ENCODE results near the gene SOWAHD. TPM values are rescaled to one million over a fixed set of nuclear protein-coding genes. Genes with fewer than 3 reads are reported as not detected.
"Not testable (repeated sequence)": the region's sequence is repeated elsewhere in the genome, so short reads cannot be mapped to it uniquely, and the experiment has no call there.

SOWAHD gene, protein sequence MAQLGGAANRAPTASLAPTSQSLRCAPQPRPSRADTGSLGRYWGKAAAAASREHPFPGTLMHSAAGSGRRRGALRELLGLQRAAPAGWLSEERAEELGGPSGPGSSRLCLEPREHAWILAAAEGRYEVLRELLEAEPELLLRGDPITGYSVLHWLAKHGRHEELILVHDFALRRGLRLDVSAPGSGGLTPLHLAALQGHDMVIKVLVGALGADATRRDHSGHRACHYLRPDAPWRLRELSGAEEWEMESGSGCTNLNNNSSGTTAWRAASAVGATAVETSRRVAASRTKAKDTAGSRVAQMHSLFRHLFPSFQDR
- total RNA-seq (2014; rRNA removed; shearing (Covaris generic); ENCODE audit: low replicate concordance), result 1.5 TPM in 1 of 2 replicates, not detected in the other

DNA sequence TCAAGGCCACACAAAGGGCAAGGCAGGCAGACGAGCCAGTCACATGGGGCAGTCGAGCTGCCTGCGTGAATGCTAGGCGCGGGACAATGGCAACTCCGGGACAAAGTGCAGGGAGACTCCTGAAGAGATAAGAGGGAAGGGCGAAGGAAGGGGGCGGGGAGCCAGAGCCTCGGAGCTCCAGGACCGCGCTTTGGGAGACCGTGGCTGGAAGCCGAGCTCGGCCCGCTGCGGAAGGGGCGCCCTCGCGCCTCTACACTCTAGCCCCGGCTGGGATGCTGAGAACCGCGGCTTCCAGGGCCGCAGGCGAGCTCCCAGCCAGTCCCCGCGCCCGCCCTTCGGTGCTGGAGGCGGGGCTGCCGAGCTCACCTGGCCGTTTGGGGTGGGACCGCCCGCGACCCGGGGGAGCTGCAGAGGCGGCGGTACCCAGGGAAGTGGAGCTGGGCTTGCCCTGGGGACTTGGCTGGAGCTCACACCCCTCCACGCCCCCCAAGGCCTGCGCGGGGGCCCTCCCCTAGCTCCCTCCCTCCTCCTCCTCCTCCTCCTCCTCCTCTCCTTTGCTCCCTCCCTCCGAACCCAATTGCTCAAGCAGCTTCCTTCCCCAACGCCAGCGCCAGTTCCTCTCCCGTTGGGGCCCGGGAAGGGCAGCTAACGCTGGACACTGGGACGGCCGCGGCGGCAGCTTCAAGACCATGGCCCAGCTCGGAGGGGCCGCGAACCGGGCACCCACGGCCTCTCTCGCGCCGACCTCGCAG lies at the start of gene SOWAHD:
Gene SOWAHD (plus strand): TSS at position 610 of the 752 bp plus-strand sequence. CDS start 80 bp downstream, at position 690.
- in situ Hi-C loops (cut with HindIII; ENCODE audit: low pct_unique_long_range_greater_than_20kb, low sequenced_read_pairs), result no loop called here

DNA sequence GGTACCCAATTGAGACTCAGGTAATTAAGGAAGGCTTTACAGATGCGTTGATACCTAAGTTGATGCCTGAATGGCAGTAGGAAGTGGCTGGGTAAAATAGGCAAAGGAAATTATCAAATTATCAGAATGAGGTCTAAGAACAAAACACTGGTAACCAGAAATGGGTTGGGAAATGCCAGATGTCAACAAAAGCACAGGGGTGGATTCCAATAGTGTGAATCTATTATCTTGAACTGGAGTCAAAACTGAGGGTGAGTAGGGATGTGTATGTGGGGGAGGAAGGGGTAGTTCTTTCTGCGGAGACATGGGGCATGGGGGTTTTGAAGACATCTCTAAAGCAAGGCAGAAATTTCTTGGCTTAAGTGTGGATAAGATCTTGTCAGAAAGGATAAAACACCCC lies 49.5 kb upstream of the SOWAHD start:
- in situ Hi-C loops (cut with HindIII; ENCODE audit: low pct_unique_long_range_greater_than_20kb, low sequenced_read_pairs), result no loop called here
- no peak for DNase-seq (ENCODE audit: low read depth)

More for the DNA sequence above, at the start of gene SOWAHD:
- DNase-seq (ENCODE audit: low read depth), result no peak

DNA sequence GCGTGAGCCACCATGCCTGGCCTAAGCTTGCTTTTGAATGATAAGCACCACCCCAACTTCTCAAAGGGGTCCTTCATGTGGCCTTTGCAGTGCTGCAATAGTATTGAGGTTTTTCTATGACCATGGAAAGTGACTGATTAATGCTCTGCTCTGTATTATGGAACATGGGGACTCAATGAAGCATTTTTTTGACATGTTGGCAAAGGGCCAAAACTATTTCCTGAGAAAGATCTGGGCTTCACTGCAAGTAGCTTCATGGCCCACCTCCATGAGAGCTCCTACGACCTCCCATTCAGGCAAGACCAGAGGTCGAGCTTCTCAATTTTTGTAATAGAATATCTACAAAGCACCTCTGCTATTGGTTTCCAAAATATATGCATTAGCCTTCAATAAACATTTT lies 48.8 kb upstream of the SOWAHD start:
- in situ Hi-C loops (cut with HindIII; ENCODE audit: low pct_unique_long_range_greater_than_20kb, low sequenced_read_pairs), result no loop called here
- no peak for DNase-seq (ENCODE audit: low read depth)

DNA sequence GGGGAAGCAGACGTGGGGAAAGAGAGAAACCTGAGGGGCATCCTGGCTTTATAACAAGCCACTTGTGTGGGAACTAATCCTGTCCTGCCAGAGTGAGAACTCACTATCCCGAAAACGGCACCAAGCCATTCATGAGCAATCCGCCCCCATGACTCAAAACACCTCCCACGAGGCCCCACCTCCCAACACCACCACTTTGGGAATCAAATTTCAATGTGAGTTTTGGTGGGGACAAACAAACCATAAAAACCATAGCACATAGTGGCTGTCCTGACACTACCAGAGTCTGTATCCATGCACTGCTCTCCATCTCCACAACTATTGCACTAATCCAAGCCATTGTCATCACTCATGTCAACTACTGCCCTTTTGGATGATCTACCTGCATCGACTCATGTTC lies 36.9 kb upstream of the SOWAHD start:
- DNase-seq (ENCODE audit: low read depth), result no peak
- in situ Hi-C loops (cut with HindIII; ENCODE audit: low pct_unique_long_range_greater_than_20kb, low sequenced_read_pairs), result no loop called here

DNA sequence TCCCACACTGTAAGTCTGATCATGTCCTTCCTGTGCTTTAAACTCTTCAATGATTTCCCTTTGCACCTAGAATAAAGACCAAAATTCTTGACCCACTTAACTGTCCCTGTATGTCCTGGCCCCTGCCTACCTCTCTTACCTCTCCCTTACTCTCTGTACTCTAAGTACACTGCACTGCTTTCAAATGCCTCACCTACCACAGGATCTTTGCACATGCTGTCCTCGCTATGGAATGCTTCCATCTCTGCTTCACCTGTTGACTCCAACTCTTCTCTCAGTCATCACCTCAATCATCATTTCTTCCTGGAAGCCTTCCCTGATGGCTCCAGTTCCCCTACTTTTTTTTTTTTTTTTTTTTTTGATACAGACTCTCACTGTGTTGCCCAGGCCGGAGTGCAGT lies 36.5 kb upstream of the SOWAHD start:
- in situ Hi-C loops (cut with HindIII; ENCODE audit: low pct_unique_long_range_greater_than_20kb, low sequenced_read_pairs), result no loop called here
- no peak for DNase-seq (ENCODE audit: low read depth)

DNA sequence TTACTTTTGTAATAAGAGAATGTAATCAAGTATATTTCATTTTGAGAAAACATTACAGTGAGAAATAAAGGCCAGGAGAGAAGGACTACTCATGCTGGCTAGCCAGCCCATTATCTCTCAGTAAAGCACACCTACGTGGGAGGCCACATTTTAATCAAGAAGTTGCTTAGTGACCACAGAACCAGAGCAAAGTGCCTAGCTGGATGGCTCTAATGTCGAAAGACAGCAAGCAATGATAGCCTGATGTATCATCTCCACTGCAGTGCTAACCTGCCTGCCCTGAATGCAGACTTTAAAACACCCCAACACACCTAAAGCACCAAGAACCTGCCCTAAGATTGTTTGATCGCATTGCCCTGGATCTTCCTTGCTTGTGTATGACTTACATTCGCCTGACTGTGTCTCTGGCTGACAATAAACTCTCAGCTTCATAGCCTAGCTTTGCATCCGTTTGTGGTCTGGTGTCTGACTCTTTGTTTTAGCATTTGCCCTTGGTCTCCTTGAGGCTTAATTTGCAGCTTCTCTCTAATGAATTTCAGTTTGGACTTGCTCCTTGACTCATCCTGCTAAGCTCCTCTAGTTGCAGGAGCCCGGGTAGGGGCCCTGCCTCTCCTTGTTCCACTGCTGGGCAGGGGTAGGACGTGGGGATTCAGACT lies 31.4 kb upstream of the SOWAHD start:
- DNase-seq (ENCODE audit: low read depth), result no peak
- in situ Hi-C loops (cut with HindIII; ENCODE audit: low pct_unique_long_range_greater_than_20kb, low sequenced_read_pairs), result no loop called here

DNA sequence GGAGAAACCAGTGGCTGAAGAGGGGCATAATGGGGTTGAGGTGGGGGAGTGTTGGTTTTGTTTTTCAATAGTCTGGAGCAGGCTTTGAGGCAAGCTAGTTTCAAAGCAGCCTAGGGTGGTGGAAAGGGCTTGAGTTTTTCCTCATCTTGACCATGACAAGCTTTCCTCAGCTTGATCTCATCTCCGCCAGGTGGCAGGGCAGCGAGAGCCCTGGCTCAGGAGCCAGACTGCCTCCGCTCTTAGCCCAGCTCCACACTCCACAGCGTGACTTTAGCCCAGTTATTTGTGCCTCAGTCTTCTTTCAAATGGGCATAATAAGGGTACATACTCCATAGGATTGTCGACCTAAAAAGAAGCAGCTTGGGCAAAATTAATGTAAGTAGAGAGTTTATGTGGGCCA lies 29.9 kb upstream of the SOWAHD start:
- in situ Hi-C loops (cut with HindIII; ENCODE audit: low pct_unique_long_range_greater_than_20kb, low sequenced_read_pairs), result no loop called here
- no peak for DNase-seq (ENCODE audit: low read depth)

DNA sequence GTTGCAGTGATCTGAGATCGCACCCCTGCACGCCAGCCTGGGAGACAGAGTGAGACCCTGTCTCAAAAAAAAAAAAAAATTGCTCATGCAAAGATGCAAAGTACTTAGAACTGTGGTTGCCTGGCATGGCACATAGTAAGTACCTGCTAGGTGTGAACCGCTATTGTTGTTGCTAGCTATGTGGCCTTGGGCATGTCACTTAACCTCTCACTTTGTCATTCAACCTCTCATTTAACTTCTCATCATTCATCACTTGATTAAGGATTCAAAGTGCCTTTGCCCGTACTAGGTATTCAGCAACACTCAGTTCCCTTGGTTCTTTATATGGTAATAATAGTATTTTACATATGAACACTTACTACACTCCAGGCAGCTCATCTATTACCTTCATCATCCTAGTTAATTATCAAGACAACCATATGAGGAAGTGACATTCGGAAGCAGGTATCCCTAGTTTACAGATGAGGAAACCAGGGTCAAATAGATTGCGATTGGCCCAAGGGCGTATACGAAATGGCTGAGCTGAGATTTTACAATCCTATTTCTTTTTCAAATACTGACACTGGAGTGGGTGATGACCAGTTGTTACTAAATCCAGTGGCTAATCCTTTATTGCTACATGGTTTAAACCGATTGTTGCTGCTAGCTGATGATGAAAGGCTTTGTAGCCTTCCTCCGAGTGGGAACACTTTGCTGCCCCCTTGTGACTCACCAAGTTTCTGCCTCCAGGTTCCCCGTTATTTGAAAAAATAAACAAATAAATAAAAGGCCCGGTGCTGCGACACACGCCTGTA lies 28.8 kb upstream of the SOWAHD start:
- in situ Hi-C loops (cut with HindIII; ENCODE audit: low pct_unique_long_range_greater_than_20kb, low sequenced_read_pairs), result no loop called here
- DNase-seq (ENCODE audit: low read depth), result peak; percentile 34

DNA sequence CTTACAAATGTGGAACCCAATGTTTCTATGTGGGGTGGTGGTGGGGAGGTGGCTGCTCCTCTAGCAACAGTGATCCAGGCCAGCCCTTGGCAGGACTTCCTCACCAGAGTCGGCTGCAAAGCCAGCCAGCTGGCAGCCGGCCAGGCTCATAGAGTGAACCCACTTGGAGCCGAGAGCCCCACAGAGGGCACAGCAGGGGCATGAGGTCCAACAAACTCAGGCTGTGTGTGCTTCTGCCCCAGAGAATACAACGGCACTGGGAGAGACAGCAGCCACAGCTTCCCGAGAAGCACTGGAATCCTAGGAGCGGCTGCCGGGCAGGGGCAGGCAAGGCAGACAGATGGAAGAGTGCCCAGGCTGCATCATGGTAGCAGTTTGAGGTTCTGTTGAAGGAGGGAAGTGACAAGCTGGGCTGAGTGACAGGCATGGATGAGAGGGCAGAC lies 23.5 kb upstream of the SOWAHD start:
- in situ Hi-C loops (cut with HindIII; ENCODE audit: low pct_unique_long_range_greater_than_20kb, low sequenced_read_pairs), result no loop called here
- no peak for DNase-seq (ENCODE audit: low read depth)

DNA sequence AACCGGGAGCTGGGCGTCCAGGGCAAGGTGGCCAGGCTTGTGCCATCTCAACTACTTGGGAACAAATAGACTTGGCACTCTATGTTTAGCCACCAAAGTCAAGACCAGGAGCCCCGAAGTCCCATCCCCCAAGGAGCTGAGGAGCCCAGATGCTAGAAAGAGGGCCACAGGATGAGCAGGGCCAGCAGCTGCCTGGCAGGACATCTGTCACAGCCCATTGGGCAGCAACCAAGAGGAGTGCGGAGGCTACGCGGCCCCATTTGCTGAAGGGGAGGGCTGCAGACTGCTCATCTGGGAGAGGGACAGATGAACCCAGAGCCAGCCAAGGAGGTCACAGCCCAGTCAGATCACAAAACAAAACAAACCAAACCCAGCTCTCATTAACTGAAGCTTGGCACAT lies 22.9 kb upstream of the SOWAHD start:
- peak; percentile 71 for DNase-seq (ENCODE audit: low read depth)
- in situ Hi-C loops (cut with HindIII; ENCODE audit: low pct_unique_long_range_greater_than_20kb, low sequenced_read_pairs), result no loop called here

DNA sequence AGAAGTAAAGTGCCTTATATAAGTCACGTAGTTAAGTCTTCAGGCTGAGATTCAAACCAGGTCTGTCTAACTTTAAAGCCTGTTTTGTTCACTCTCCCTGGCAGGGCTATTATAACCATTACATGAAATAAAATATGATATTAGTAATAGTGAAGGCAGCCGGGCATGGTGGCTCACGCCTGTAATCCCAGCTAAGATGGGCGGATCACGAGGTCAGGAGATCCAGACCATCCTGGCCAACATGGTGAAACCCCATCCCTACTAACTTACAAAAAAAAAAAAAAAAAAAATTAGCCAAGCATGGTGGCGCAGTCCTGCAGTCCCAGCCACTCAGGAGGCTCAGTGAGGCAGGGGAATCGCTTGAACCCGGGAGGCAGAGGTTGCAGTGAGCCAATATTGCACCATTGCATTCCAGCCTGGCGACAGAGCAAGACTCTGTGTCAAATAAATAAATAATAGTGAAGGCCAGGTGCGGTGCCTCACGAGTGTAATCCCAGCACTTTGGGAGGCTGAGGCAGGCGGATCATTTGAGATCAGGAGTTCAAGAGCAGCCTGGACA lies 22.1 kb upstream of the SOWAHD start:
- peak; percentile 61 for DNase-seq (ENCODE audit: low read depth)
- in situ Hi-C loops (cut with HindIII; ENCODE audit: low pct_unique_long_range_greater_than_20kb, low sequenced_read_pairs), result no loop called here

DNA sequence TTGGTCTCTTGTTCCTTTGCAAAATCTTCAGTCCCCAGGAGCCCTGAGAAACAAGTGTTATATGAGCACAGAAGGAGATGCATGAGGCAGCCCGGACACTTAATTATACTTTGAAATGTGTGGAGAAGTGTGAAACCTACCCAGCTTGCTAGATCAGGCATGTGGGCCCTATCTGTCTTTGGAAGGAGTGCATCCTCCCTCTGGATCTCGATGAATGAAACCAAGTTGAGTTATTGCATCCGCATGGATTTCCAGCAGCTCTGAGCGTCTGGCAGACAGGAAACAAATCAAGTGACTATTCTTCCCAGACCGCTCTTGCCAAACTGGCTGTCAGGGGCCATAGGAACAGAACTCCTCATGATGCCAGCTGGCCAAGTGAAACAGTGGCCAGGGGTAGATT lies 19.6 kb upstream of the SOWAHD start:
- in situ Hi-C loops (cut with HindIII; ENCODE audit: low pct_unique_long_range_greater_than_20kb, low sequenced_read_pairs), result no loop called here
- no peak for DNase-seq (ENCODE audit: low read depth)

DNA sequence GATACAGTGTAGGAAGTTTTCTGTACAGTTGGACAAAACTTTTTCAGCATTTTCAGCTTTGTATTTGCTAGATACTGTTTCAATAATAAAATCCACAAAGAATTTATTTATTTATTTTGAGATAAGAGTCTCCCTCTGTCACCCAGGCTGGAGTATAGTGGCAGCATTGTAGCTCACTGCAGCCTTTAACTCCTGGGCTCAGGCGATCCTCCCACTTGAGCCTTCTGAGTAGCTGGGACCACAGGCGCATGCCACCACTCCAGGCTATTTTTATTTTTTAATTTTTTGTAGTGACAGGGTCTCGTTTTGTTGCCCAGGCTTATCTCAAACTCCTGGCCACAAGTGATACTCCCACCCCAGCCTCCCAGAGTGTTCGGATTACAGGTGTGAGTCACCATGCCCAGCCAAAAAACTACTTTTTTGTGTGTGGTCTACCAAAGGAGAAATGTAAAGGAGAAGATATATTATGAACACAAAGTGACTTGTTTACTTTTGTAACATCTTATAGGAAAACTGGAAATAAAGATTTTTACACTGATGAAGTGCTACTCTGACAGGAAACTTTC lies 13.0 kb upstream of the SOWAHD start:
- no peak for DNase-seq (ENCODE audit: low read depth)

DNA sequence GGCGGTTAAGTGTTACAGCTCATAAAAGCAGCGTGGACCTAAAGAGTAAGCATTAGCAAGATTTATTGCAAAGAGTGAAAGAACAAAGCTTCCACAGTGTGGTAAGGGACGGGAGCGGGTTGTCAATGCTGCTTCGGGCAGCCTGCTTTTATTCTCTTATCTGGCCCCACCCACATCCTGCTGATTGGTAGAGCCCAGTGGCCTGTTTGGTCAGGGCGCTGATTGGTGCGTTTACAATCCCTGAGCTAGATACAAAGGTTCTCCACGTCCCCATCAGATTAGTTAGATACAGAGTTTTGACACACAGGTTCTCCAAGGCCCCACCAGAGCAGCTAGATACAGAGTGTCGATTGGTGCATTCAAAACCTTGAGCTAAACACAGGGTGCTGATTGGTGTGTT lies 8.3 kb upstream of the SOWAHD start:
- in situ Hi-C loops (cut with HindIII; ENCODE audit: low pct_unique_long_range_greater_than_20kb, low sequenced_read_pairs); DNase-seq (ENCODE audit: low read depth): not testable (repeated sequence)

More for the DNA sequence above, 13.0 kb upstream of the SOWAHD start:
- in situ Hi-C loops (cut with HindIII; ENCODE audit: low pct_unique_long_range_greater_than_20kb, low sequenced_read_pairs), result no loop called here

DNA sequence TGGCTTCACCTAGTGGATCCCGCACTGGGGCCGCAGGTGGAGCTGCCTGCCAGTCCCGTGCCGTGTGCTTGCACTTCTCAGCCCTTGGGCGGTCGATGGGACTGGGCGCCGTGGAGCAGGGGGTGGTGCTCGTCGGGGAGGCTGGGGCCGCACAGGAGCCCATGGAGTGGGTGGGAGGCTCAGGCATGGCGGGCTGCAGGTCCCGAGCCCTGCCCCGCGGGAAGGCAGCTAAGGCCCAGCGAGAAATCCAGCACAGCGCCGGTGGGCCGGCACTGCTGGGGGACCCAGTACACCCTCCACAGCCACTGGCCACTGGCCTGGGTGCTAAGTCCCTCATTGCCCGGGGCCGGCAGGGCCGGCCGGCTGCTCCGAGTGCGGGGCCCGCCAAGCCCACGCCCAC lies 7.6 kb upstream of the SOWAHD start:
- in situ Hi-C loops (cut with HindIII; ENCODE audit: low pct_unique_long_range_greater_than_20kb, low sequenced_read_pairs); DNase-seq (ENCODE audit: low read depth): not testable (repeated sequence)

DNA sequence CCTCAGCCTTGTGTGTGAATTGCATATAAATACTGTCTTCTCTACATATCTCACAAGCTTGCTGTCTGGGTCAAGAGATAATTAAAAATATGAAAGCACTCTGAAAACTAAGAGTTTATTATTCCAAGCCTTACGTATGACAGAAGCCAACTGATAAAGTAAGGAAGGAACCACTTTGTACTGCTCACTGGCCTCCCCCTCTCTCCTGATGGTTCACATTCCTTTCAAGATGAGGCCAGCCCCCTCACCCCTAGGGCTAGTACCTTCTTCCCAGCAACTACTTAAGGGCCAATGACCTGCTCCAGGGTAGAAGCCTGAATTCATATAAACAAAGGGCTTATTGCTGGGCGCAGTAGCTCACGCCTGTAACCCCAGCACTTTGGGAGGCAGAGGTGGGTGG lies 5.4 kb upstream of the SOWAHD start:
- in situ Hi-C loops (cut with HindIII; ENCODE audit: low pct_unique_long_range_greater_than_20kb, low sequenced_read_pairs), result no loop called here
- DNase-seq (ENCODE audit: low read depth), result no peak

DNA sequence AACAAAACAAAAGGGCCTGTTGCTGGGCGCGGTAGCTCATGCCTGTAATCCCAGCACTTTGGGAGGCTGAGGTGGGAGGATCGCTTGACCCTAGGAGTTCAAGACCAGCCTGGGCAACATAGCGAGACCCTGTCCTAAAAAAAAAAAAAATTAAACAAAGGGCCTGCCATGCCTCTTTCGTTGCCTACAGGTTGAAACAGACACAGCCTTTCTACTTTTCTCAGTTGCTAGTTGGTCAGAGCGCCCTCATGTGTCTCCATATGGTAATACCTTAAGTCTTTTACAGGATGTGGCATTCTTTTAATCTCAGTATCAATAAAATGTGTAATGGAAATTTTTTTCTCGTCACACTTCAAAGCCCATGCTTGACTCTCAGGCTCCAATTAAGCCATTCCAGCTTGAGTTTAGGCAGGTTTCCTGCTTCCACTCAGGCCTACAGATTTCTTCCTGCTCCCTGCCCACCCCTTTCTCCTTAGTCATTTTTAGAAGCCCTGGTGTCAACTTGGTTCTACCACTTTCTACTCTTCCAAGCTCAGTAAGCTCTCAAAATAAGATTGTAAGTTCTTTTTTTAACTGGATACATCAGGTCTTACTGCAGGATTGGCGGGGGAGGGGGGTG lies 4.6 kb upstream of the SOWAHD start:
- in situ Hi-C loops (cut with HindIII; ENCODE audit: low pct_unique_long_range_greater_than_20kb, low sequenced_read_pairs), result no loop called here
- DNase-seq (ENCODE audit: low read depth), result peak; percentile 59

All from Caki2 (cell line).